22Rv1 (cell line): ENCODE results near the gene MEIS2.

Experiments used
- H3K27ac ChIP-seq: fragments of 450-650 bp; 2 replicates; pipeline ENCODE4 v1.5.1; 2017
- CTCF ChIP-seq: fragments of 450-650 bp; IDR thresholded peaks from 2 replicates; pipeline ENCODE4 v1.5.1; 2017; ENCODE audit warnings: mild to moderate bottlenecking
- ZFX ChIP-seq: fragments of 450-650 bp; IDR thresholded peaks from 2 replicates; pipeline ENCODE4 v1.6.1; 2017; ENCODE audit warnings: antibody characterized with exemption, borderline replicate concordance

MEIS2 gene

GRCh38 chr15:36886191-36886590 is 214.2 kb downstream of the MEIS2 start:
- H3K27ac ChIP-seq, result no peak overlapping the region
- no peak for TF ChIP-seq ZFX
- no peak for TF ChIP-seq CTCF

- TF ChIP-seq ZFX (no peak), CTCF (no peak)
- H3K27ac ChIP-seq, result no peak overlapping the region
Measured at GRCh38 chr15:36885771-36886170, 214.6 kb downstream of the MEIS2 start.

- no peak for TF ChIP-seq CTCF
- no peak for TF ChIP-seq ZFX
- no peak overlapping the region for H3K27ac ChIP-seq
Measured at GRCh38 chr15:36884936-36885635, 215.3 kb downstream of the MEIS2 start.

GRCh38 chr15:36884518-36884875 is 215.9 kb downstream of the MEIS2 start:
- TF ChIP-seq CTCF (no peak), ZFX (no peak)
- H3K27ac ChIP-seq, result no peak overlapping the region

- no peak for TF ChIP-seq ZFX
- peak; percentile 91 for TF ChIP-seq CTCF
- H3K27ac ChIP-seq, result no peak overlapping the region
Measured at GRCh38 chr15:36883713-36884517, 216.4 kb downstream of the MEIS2 start.

- no peak overlapping the region for H3K27ac ChIP-seq
- TF ChIP-seq CTCF (no peak), ZFX (no peak)
Measured at GRCh38 chr15:36882487-36883131, 217.7 kb downstream of the MEIS2 start.

- H3K27ac ChIP-seq, result no peak overlapping the region
- TF ChIP-seq ZFX, result no peak
- TF ChIP-seq CTCF, result no peak
Measured at GRCh38 chr15:36882056-36882455, 218.3 kb downstream of the MEIS2 start.
